Neural cell (in vitro differentiated cells): Measurements from ENCODE around the gene PAPSS2. TPM values are rescaled to one million over a fixed set of nuclear protein-coding genes. Genes with fewer than 3 reads are reported as not detected.

ENCODE experiments used
- H2AFZ ChIP-seq: fragments of 200-600, 300-800 bp; sonication (generic), shearing (Covaris generic); 2 replicates; pipeline ENCODE4 v1.6.0; 2014; ENCODE audit warnings: low read depth, mild to moderate bottlenecking, antibody characterized with exemption, low read length, moderate library complexity
- H3F3A ChIP-seq: fragments of 200-600 bp; shearing (Covaris generic); 2 replicates; pipeline ENCODE4 v1.6.1; 2016; ENCODE audit warnings: mild to moderate bottlenecking, moderate library complexity, mixed read lengths, antibody characterized with exemption, low read length; ENCODE audit not compliant: insufficient read depth, poor library complexity, severe bottlenecking
- H3K27ac ChIP-seq: fragments of 200-600, 300-800 bp; sonication (generic), shearing (Covaris generic); 2 replicates; pipeline ENCODE4 v1.5.1; 2014; ENCODE audit warnings: mild to moderate bottlenecking, low read length, moderate library complexity
- H3K27me3 ChIP-seq: fragments of 300-800, 200-600 bp; sonication (generic), shearing (Covaris generic); 2 replicates; pipeline ENCODE4 v1.6.0; 2014; ENCODE audit warnings: mild to moderate bottlenecking, low read depth, low read length, moderate library complexity; ENCODE audit not compliant: insufficient read depth
- H3K36me3 ChIP-seq: fragments of 300-800, 200-600 bp; sonication (generic), shearing (Covaris generic); 2 replicates; pipeline ENCODE4 v1.5.1; 2014; ENCODE audit warnings: mild to moderate bottlenecking, antibody characterized with exemption, low read length, moderate library complexity; ENCODE audit not compliant: insufficient read depth
- H3K4me2 ChIP-seq: fragments of 300-800, 200-600 bp; sonication (generic), shearing (Covaris generic); 2 replicates; pipeline ENCODE4 v1.6.0; 2014; ENCODE audit warnings: mild to moderate bottlenecking, low read length
- H3K4me3 ChIP-seq: fragments of 300-800, 200-600 bp; sonication (generic), shearing (Covaris generic); 2 replicates; pipeline ENCODE4 v1.5.1; 2014; ENCODE audit warnings: mild to moderate bottlenecking, low read length, moderate library complexity
- H3K79me2 ChIP-seq: fragments of 200-600 bp; shearing (Covaris generic); replicated peaks from 2 replicates; pipeline ENCODE4 v1.6.0; 2014; ENCODE audit warnings: mild to moderate bottlenecking, low read length, moderate library complexity; ENCODE audit not compliant: insufficient read depth
- H3K9ac ChIP-seq: fragments of 300-800, 200-600 bp; sonication (generic), shearing (Covaris generic); 2 replicates; pipeline ENCODE4 v1.6.1; 2016; ENCODE audit warnings: mild to moderate bottlenecking, low read length, mixed read lengths
- H3K9me2 ChIP-seq: fragments of 200-600 bp; shearing (Covaris generic); 2 replicates; pipeline ENCODE4 v1.6.1; 2016; ENCODE audit warnings: mild to moderate bottlenecking, low read length, mixed read lengths; ENCODE audit not compliant: insufficient read depth
- H3K9me3 ChIP-seq: fragments of 200-600, 300-800 bp; sonication (generic), shearing (Covaris generic); 2 replicates; pipeline ENCODE4 v1.6.1; 2016; ENCODE audit warnings: mild to moderate bottlenecking, mixed run types, low read length, moderate library complexity, mixed read lengths
- H4K20me1 ChIP-seq: fragments of 200-600 bp; shearing (Covaris generic); 2 replicates; pipeline ENCODE4 v1.6.1; 2016; ENCODE audit warnings: mild to moderate bottlenecking, mixed run types; ENCODE audit not compliant: insufficient read depth
- EP300 ChIP-seq: fragments of 450-650 bp; conservative IDR thresholded peaks from 2 replicates; pipeline ENCODE4 v1.6.1; 2014; ENCODE audit warnings: antibody characterized with exemption, mild to moderate bottlenecking, moderate library complexity; ENCODE audit not compliant: poor library complexity, severe bottlenecking
- EZH2 ChIP-seq: fragments of 200-600, 300-800 bp; shearing (Covaris generic), sonication (generic); IDR thresholded peaks from 2 replicates; pipeline ENCODE4 v1.6.1; 2014; ENCODE audit warnings: antibody characterized with exemption, low read length, borderline replicate concordance, mild to moderate bottlenecking; ENCODE audit not compliant: insufficient read depth, poor library complexity, severe bottlenecking
- MXI1 ChIP-seq: fragments of 450-650 bp; conservative IDR thresholded peaks from 2 replicates; pipeline ENCODE4 v1.6.1; 2014; ENCODE audit warnings: antibody characterized with exemption, mild to moderate bottlenecking; ENCODE audit not compliant: poor library complexity, severe bottlenecking
- POLR2AphosphoS5 ChIP-seq: IDR thresholded peaks from 2 replicates; pipeline ENCODE4 v1.6.1; 2012
- RAD21 ChIP-seq: fragments of 450-650 bp; conservative IDR thresholded peaks from 2 replicates; pipeline ENCODE4 v1.6.1; 2014; ENCODE audit warnings: antibody characterized with exemption, mild to moderate bottlenecking, moderate library complexity
- SMC3 ChIP-seq: fragments of 450-650 bp; conservative IDR thresholded peaks from 2 replicates; pipeline ENCODE4 v1.6.1; 2014; ENCODE audit warnings: antibody characterized with exemption, mild to moderate bottlenecking, moderate library complexity; ENCODE audit not compliant: poor library complexity
- TAF1 ChIP-seq: IDR thresholded peaks from 2 replicates; pipeline ENCODE4 v1.6.1; 2012; ENCODE audit warnings: low read depth
- polyA plus RNA-seq: library from polyadenylated mRNA; depleted of rRNA; stranded (reverse); fragments of >200 nt; gene quantifications from 2 replicates; pipeline ENCODE4 v1.2.3, GENCODE V29; 2014
- TF ChIP-seq, protein P1 (sequence below): IDR thresholded peaks from 2 replicates; pipeline ENCODE4 v1.6.1; 2012; ENCODE audit warnings: borderline replicate concordance
- TF ChIP-seq, protein P2 (sequence below): fragments of 450-650 bp; IDR thresholded peaks from 2 replicates; pipeline ENCODE4 v1.5.1; 2014; ENCODE audit warnings: antibody characterized with exemption, mild to moderate bottlenecking, moderate library complexity; ENCODE audit not compliant: poor library complexity, severe bottlenecking

PAPSS2 gene
- polyA plus RNA-seq, 1 donor from 2014 or later: 0.24 TPM

DNA sequence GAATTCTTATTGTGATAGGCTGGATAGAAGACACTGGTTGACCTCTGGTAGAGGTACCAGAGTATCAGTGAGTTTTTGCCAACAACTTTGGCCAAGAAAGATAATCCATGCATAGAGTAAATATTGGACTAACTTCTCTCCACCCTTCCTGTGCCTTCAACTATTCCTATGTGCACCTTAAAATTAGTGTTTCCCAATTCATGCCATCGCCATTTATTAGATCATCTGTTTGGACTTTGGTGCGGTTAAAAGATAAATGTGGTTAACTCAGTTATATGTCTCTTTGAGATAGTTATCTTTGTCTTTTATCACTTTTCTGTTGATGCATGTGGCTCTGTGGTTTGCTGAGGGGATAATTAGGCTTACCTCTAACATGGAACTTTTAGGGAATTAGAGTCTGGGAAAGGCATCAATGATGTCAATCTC is 4.6 kb downstream of the PAPSS2 start:
- H3K9me2 ChIP-seq: no peaks in the 10 kb centered on the region
- H3K27ac ChIP-seq: no peak overlapping the region
- no peak overlapping the region for H3K4me2 ChIP-seq
- no peak for TF ChIP-seq MXI1
- no peak for TF ChIP-seq RAD21
- no peaks in the 10 kb centered on the region for H3K79me2 ChIP-seq
- no peaks in the 10 kb centered on the region for H4K20me1 ChIP-seq
- no peak overlapping the region for H3K4me3 ChIP-seq
- no peak overlapping the region for H3K9ac ChIP-seq
- H3F3A ChIP-seq: no peaks in the 10 kb centered on the region
- H2AFZ ChIP-seq: no peak overlapping the region
- no peaks in the 10 kb centered on the region for H3K9me3 ChIP-seq
- no peaks in the 10 kb centered on the region for H3K36me3 ChIP-seq
- H3K27me3 ChIP-seq: peaks cover 26% of the 10 kb centered on the region

DNA sequence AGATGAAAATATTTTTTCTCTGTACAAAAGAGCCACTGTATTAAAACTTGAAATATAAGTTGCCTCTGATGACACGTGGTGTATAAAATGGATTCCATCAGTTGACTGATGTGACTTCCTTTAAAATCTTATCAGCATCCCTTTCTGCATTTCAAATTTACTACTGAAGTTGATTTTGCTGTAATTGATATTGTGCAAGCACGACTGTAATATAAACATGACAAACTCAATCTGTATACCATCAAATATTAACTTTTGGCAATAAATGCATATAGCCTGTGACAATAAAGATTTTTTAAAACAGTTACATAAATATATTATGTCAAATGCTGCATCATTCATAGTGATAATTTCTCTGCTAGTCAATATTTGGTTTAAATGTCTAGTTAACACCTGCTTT is 7.8 kb downstream of the PAPSS2 start:
- no peaks in the 10 kb centered on the region for H3K79me2 ChIP-seq
- H4K20me1 ChIP-seq: no peaks in the 10 kb centered on the region
- TF ChIP-seq POLR2AphosphoS5: no peak
- TF ChIP-seq EP300: no peak
- no peak for TF ChIP-seq TAF1
- no peak for TF ChIP-seq EZH2
- TF ChIP-seq, protein P1, sequence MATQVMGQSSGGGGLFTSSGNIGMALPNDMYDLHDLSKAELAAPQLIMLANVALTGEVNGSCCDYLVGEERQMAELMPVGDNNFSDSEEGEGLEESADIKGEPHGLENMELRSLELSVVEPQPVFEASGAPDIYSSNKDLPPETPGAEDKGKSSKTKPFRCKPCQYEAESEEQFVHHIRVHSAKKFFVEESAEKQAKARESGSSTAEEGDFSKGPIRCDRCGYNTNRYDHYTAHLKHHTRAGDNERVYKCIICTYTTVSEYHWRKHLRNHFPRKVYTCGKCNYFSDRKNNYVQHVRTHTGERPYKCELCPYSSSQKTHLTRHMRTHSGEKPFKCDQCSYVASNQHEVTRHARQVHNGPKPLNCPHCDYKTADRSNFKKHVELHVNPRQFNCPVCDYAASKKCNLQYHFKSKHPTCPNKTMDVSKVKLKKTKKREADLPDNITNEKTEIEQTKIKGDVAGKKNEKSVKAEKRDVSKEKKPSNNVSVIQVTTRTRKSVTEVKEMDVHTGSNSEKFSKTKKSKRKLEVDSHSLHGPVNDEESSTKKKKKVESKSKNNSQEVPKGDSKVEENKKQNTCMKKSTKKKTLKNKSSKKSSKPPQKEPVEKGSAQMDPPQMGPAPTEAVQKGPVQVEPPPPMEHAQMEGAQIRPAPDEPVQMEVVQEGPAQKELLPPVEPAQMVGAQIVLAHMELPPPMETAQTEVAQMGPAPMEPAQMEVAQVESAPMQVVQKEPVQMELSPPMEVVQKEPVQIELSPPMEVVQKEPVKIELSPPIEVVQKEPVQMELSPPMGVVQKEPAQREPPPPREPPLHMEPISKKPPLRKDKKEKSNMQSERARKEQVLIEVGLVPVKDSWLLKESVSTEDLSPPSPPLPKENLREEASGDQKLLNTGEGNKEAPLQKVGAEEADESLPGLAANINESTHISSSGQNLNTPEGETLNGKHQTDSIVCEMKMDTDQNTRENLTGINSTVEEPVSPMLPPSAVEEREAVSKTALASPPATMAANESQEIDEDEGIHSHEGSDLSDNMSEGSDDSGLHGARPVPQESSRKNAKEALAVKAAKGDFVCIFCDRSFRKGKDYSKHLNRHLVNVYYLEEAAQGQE: no peak
- no peak for TF ChIP-seq RAD21
- TF ChIP-seq, protein P2, sequence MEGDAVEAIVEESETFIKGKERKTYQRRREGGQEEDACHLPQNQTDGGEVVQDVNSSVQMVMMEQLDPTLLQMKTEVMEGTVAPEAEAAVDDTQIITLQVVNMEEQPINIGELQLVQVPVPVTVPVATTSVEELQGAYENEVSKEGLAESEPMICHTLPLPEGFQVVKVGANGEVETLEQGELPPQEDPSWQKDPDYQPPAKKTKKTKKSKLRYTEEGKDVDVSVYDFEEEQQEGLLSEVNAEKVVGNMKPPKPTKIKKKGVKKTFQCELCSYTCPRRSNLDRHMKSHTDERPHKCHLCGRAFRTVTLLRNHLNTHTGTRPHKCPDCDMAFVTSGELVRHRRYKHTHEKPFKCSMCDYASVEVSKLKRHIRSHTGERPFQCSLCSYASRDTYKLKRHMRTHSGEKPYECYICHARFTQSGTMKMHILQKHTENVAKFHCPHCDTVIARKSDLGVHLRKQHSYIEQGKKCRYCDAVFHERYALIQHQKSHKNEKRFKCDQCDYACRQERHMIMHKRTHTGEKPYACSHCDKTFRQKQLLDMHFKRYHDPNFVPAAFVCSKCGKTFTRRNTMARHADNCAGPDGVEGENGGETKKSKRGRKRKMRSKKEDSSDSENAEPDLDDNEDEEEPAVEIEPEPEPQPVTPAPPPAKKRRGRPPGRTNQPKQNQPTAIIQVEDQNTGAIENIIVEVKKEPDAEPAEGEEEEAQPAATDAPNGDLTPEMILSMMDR: no peak
- TF ChIP-seq MXI1: no peak
- no peak for TF ChIP-seq SMC3
- H3K9me3 ChIP-seq: no peaks in the 10 kb centered on the region
- H3K9me2 ChIP-seq: no peaks in the 10 kb centered on the region
- no peak overlapping the region for H3K4me3 ChIP-seq
- no peak overlapping the region for H3K9ac ChIP-seq
- H3K27me3 ChIP-seq: no peaks in the 10 kb centered on the region
- no peaks in the 10 kb centered on the region for H3F3A ChIP-seq
- H2AFZ ChIP-seq: no peak overlapping the region
- H3K27ac ChIP-seq: no peak overlapping the region
- H3K36me3 ChIP-seq: no peaks in the 10 kb centered on the region
- H3K4me2 ChIP-seq: no peak overlapping the region
